ENCODE measurements around the gene KCNQ1.

The KCNQ1 gene

GRCh38 chr11:2828585-2829330, 383.9 kb downstream of the KCNQ1 start:
- ATAC-seq: no peak
- TF ChIP-seq ZFP30 (CRISPR knock-in tag; IDR thresholded peaks at IDR 0.05) (no peak), ZFP3 (CRISPR knock-in tag; IDR thresholded peaks at IDR 0.05) (no peak), SNAI2 (CRISPR knock-in tag; IDR thresholded peaks at IDR 0.05) (no peak), TSHZ2 (CRISPR knock-in tag; IDR thresholded peaks at IDR 0.05) (no peak), ESRRG (CRISPR knock-in tag; IDR thresholded peaks at IDR 0.05) (no peak), PPARA (CRISPR knock-in tag; IDR thresholded peaks at IDR 0.05; ENCODE audit: borderline replicate concordance) (no peak), ZNF565 (CRISPR knock-in tag; conservative IDR thresholded peaks at IDR 0.05; ENCODE audit: low read depth) (no peak), TOX (CRISPR knock-in tag; IDR thresholded peaks at IDR 0.05; ENCODE audit: borderline replicate concordance) (no peak), GLIS3 (CRISPR knock-in tag; IDR thresholded peaks at IDR 0.05) (no peak), PATZ1 (CRISPR knock-in tag; IDR thresholded peaks at IDR 0.05; ENCODE audit: borderline replicate concordance) (no peak), ZNF8 (CRISPR knock-in tag; IDR thresholded peaks at IDR 0.05) (no peak), BACH2 (CRISPR knock-in tag; IDR thresholded peaks at IDR 0.05; ENCODE audit: borderline replicate concordance) (no peak), RARB (CRISPR knock-in tag; IDR thresholded peaks at IDR 0.05) (no peak), CSDC2 (CRISPR knock-in tag; IDR thresholded peaks at IDR 0.05) (no peak), ZC3H10 (CRISPR knock-in tag; IDR thresholded peaks at IDR 0.05) (no peak), ISL1 (CRISPR knock-in tag; IDR thresholded peaks at IDR 0.05) (no peak)
- TF ChIP-seq, protein P1, sequence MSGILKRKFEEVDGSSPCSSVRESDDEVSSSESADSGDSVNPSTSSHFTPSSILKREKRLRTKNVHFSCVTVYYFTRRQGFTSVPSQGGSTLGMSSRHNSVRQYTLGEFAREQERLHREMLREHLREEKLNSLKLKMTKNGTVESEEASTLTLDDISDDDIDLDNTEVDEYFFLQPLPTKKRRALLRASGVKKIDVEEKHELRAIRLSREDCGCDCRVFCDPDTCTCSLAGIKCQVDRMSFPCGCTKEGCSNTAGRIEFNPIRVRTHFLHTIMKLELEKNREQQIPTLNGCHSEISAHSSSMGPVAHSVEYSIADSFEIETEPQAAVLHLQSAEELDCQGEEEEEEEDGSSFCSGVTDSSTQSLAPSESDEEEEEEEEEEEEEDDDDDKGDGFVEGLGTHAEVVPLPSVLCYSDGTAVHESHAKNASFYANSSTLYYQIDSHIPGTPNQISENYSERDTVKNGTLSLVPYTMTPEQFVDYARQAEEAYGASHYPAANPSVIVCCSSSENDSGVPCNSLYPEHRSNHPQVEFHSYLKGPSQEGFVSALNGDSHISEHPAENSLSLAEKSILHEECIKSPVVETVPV (CRISPR knock-in tag; IDR thresholded peaks at IDR 0.05): no peak

DNA sequence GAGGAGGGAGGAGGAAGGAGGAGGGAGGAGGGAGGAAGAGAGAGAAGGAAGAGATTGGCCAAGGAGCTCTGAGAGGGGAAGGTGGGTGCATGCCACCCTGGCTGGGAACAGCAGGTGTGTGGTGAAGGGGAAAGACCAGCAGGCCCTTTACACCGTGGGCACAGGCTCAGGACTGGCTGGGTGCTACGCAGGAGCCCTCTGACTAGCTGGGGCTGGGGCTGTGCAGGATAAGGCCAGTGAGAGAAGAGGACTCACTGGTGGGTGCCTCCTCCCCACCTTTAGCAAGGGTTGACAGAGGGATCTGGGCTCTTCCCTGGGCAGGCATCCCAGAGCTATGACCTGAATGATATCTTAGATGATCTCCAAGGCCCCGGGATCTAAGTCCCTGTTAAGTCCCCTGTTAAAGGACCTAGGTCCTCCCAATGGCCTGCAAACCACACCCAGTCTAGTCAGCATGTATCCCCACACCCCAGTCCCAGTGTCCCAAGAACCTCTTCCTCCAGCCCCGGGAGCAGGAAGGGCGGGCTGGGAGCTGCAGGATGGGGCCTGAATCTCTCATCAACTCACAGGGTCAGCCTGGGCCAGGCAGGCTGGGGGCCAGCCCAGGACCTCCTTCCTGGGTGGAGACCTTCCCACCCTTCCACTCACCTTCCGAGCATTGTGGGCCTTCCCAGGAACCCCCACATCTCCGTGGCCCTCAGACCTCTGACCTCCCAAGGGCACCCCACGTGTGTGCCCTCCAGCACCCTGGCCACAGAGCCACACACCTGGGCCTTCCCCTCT, 385.4 kb downstream of the KCNQ1 start:
- no peak for ATAC-seq
- no peak for TF ChIP-seq PPARA (CRISPR knock-in tag; IDR thresholded peaks at IDR 0.05; ENCODE audit: borderline replicate concordance)
- no peak for TF ChIP-seq ZNF70 (CRISPR knock-in tag; IDR thresholded peaks at IDR 0.05)
- TF ChIP-seq CREB5 (CRISPR knock-in tag; IDR thresholded peaks at IDR 0.05; ENCODE audit: low read depth): no peak
- TF ChIP-seq ISL1 (CRISPR knock-in tag; IDR thresholded peaks at IDR 0.05): no peak
- TF ChIP-seq BACH2 (CRISPR knock-in tag; IDR thresholded peaks at IDR 0.05; ENCODE audit: borderline replicate concordance): no peak
- no peak for TF ChIP-seq TSHZ2 (CRISPR knock-in tag; IDR thresholded peaks at IDR 0.05)
- no peak for TF ChIP-seq GLIS3 (CRISPR knock-in tag; IDR thresholded peaks at IDR 0.05)
- TF ChIP-seq ZFP3 (CRISPR knock-in tag; IDR thresholded peaks at IDR 0.05): no peak
- no peak for TF ChIP-seq SNAI2 (CRISPR knock-in tag; IDR thresholded peaks at IDR 0.05)
- no peak for TF ChIP-seq ESRRG (CRISPR knock-in tag; IDR thresholded peaks at IDR 0.05)
- no peak for TF ChIP-seq ARNTL (CRISPR knock-in tag; IDR thresholded peaks at IDR 0.05; ENCODE audit: borderline replicate concordance, low read depth)
- no peak for TF ChIP-seq ZC3H10 (CRISPR knock-in tag; IDR thresholded peaks at IDR 0.05)
- no peak for TF ChIP-seq OSR1 (CRISPR knock-in tag; IDR thresholded peaks at IDR 0.05)
- TF ChIP-seq PATZ1 (CRISPR knock-in tag; IDR thresholded peaks at IDR 0.05; ENCODE audit: borderline replicate concordance): no peak
- TF ChIP-seq ZNF565 (CRISPR knock-in tag; conservative IDR thresholded peaks at IDR 0.05; ENCODE audit: low read depth): no peak
- no peak for TF ChIP-seq TOX (CRISPR knock-in tag; IDR thresholded peaks at IDR 0.05; ENCODE audit: borderline replicate concordance)
- TF ChIP-seq RARB (CRISPR knock-in tag; IDR thresholded peaks at IDR 0.05): no peak

Data from SK-N-SH treated with all-trans-retinoic acid at 6 μM for 48 hours (cell line).